CD1c-positive myeloid dendritic cell (primary cell): ENCODE data around the gene ADAMTS1.

Experiments
- DNase-seq: peaks from one replicate; pipeline ENCODE4 v3.0.0-alpha.2; 2016; ENCODE audit errors: extremely low spot score

Gene ADAMTS1

DNA sequence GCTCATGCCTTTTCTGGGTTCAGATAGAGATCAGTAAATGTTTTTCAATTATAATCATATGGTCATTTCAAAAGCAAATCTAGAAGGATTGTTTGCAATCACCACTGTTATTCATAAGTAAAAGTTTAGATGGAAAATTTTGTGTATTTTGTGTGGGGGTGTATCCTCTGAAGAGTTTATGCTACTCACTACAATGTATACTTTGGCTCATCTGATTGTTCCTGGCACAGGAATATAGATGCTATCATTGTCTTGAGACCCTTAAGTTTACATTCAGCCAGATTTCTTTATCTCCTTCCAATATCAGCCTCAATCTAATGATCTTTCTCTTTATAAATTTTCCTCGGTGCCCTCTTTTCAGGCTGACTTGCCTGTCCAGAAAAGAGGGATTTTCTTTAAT lies 33.0 kb downstream of the ADAMTS1 start:
- no peak for DNase-seq

DNA sequence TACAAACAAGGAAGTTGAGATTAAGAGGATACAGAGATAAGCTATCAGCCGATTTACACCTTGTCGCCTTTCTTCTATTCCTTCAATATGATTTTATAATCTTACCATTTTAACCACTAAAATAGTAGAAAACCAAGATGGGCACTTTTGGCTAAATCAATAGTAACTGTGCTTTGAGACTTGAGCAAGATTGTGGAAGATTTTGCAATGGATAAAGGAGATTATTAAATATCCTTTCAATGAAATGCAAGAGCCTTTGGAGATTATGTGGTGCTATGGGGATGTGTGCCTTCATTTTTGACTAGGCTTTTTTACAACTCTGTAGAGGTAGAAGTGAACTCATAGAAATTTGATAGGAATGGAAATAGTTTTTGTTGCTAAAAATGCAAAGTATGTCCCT lies 33.7 kb downstream of the ADAMTS1 start:
- no peak for DNase-seq

DNA sequence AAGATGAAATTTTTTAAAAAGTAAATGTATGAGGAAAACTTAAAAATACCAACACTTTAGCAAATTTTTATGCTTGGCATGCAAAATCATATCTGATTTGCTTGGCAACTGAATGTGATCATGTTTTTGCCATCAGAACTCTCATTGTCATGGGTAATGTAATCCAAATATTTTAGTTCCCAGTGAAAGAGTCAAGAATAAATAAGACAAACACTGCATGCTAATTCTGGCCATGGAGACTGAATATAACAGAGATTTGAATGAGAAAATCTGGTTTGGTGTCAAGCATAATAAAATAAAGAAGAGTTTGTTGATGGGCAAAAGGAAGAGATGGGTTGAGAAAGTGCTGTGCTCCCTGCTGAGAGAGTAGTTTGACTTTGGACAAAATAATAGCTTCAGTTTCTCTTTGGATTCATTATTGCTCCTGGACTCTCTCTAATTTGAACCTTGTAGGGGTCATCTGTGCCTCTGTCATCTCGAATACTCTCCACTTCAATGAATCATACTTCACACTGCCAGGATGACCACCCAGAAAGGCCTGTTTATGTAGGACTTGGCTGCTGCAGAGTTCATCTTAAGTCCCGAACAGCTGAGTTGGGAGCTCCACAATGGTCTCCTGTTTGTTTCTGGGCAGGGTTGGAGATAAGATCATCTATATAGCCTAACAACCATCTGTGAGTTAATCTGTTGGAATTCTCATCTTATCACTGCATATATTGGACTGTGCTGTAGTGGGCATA lies 34.4 kb downstream of the ADAMTS1 start:
- DNase-seq: no peak

DNA sequence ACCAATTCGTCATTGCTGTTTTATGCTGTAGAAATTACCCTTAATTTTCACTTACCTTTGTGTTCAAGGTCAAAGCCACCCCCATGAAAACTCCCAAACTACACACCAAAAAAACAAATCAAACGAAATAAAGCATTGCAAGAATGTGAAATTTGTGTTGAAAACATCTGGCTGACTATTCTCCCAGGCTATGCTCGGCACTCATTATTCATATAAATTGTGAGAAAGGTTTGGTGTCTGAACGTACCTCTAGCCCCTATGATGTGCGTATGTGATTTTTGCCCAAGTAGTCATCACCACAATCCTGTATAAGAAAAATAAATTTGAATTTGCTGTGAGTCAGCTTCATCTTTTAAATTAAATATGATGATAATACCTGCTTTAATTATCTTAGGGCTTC lies 34.9 kb downstream of the ADAMTS1 start:
- no peak for DNase-seq

DNA sequence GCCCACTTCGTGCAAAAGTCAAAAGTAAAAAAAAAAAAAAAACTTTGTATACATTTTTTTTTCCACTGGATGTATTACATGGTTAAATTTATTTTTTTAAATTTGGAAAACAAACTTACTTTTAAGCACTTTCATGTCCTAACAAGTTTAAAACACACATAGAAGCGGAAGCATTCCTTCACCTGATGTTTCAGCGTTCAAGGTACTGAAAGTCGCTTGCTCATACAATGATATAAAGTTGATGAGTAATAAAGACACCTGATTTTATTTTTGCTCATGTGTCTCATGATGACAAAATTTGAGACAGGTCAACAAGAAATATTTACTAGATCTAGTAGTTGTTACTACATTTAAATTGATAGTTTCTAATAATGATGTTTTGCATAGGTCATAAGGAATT lies 35.5 kb downstream of the ADAMTS1 start:
- no peak for DNase-seq

DNA sequence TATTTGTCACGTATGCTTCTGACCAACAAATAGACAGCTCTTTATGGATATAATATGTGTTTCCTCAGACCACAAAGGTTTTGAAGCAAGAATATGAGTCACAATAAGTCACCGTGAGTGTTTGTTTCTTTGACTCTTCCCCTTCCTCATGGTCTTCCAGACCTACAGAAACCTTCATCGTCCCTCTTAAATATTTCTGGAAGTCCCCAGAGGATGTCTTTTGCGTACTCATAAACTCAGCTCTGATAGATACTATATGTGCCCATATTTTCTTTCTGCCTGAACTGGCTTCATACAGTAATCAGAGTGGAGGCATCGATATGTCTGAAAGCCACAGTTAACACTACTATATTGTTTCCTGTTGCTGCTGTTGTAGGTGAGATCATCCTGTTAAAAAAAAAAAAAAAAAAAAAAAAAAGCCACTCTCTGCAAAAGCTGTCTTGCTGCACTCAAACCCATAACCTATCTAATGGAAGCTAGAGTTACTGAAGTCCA lies 38.4 kb downstream of the ADAMTS1 start:
- DNase-seq: no peak

DNA sequence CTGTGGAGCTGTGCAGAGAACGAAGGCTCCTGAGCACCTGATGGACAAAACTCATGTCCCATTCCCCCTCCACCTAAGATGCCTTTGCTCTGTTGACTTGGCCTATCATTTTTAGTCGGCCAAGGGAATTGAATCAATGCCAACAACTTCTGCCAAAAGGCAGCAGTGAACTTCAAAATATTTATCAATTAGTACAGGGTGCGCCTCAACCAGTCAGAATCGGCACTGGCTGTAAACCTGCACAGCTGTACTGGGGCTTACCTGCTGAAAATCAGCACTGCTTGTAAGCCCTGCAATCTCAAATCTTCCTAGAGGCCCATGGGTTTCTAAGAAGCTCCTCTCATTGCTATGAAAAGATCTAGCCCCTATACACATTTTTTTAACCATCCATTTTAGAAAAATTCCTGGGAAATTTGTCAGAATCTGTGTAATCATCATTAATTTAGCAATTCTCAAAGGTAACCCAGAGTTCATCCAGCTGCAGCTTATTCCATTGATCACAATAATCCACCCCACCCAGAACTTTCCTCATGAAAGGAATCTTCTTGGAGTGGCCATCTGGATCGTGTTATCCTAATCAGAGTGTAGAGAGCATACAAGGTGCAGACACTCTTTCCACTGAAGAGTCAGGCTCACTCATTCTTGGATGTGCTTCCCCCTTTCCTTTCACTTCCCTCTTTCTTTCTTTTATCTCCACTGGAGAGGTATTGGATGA lies 40.2 kb downstream of the ADAMTS1 start:
- DNase-seq: no peak

DNA sequence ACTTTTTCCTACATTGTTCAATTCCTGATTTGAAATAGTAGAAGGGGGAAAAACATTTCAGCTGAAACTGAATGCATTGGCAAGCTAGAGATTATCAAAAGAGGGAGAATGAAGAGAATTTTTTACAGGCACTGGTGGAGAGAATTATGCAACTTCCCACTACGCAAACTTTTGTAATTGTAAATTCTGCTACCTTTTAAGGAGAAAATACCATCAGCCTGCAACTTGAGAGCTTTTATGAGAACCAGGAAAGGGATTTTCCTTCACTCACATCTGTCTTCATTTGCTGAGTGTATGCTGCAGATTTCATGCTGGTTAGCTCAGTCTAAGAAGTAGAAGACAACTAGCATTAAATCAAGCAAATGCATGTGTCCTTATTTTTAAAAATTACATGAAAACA lies 43.7 kb downstream of the ADAMTS1 start:
- DNase-seq: no peak

DNA sequence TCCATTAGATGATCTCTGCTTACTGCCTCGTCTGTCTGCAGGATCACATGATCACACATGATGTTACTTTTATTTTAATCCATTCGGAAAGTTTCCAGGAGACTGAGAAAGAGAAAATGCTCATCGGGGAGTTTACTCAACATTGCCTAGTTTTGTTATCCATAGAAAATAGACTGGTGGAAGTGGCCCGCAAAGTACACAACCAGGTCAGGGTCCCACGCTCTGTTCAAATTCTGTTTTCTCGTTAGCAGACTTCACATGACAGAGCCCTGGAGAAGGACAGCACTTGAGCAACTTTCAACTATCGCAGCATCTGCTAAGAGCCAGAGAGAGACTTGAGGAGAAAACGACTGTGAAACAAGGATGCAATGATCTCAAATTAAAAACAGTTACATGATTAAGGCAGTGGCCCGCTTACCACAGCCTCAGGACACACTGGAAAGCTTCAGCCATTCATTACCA lies 44.2 kb downstream of the ADAMTS1 start:
- no peak for DNase-seq

DNA sequence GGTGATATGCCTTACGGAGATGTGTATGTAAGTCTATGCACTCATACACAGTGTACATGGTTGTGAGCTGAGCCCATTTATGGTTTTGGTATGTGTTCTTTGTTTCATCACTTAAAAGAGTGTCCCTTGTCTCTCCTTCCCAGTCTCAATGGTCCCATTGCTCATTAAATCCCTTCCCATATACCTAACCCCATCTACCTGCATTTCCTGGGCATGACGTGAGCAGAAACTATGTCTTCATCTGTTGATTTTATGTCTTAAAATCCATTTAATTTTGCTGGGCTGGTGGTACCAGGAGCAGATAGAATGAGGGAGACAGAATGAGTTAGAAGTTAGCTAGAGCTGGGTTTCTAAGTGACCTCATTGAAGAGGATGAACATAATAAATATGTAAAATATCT lies 44.8 kb downstream of the ADAMTS1 start:
- DNase-seq: no peak

DNA sequence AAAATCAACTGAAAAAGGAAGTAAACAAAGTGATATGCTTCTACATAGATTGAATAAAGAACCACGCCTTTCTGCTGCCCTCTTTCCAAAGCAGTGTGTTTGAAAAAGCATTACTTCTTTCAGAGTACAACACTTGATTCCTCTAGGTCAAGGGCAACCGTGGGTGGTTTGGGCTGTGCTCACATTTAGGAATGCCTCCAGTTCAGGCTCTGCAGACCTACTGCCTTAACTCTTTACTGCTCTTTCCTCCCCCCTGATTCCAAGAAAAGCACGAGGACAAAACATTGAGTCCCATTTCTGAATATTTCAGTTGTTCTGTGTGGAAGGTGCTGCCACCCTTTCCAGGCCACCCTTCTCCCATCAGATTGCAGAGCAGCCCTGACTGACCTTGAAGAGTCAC lies 45.2 kb downstream of the ADAMTS1 start:
- no peak for DNase-seq

DNA sequence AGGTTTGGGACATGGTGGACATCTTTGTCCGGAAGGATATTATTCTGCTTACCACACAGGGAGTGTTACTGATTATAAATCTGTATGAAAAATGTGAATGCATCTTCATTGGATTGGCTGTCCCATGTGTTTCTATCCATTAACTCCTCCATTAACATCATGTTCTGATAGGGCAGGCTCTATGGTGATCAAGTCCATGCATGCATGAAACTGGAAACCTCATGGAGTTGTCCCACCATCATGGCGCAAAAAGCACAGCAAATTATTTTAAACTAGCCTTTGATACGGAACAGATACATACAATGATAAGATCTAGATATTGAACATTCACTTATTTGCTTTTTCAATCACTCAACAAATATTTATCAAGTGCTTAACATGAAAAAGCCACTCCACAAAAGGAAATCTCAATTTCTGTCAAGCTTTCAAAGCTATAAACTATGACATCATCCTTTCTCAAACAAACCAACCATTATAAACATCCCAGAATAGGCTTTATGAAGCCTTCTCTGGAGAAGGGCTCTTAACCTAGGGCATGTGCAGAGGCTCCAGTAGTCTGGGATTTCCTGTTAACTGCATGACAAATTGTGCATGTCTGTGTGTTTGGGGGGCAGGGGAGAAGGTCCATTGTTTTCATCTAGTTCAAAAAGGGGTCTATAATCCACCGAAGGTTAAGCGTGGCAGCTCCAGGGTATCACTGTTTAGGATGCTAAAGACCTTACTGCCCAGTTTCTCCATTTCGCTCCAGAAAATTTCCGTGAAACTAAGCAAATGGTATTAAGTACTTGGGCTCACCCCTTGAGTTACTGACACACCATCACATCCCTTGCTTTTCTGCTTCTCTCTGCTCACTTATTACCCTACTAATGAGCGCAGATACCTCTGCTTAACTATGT lies 46.1 kb downstream of the ADAMTS1 start:
- DNase-seq: no peak

DNA sequence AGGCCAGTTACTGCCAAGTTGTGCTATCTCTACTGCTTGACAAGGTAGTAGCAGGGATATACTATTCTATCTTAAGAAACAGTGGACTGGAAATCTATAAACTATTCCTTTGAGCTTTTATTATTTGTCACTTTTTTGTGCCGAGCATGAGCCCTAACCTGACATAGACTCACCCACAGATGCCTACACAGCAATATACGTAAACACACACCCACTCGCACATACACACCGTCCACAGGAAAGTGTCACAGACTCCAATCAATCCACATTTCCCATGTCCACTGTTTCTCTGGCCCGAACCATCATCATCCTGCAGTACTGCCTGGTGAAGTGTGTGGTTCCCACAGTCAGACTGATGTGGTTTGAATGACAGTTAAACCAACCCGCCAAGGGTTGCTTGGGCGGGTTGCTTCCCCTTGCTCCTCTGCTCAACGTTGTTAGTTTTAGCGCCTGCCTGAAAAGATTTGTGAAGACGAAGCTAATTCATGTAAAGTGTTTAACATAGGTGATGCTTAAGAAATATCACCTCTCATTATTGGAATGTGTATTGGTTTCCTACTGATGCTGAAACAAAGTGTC lies 47.2 kb downstream of the ADAMTS1 start:
- no peak for DNase-seq

DNA sequence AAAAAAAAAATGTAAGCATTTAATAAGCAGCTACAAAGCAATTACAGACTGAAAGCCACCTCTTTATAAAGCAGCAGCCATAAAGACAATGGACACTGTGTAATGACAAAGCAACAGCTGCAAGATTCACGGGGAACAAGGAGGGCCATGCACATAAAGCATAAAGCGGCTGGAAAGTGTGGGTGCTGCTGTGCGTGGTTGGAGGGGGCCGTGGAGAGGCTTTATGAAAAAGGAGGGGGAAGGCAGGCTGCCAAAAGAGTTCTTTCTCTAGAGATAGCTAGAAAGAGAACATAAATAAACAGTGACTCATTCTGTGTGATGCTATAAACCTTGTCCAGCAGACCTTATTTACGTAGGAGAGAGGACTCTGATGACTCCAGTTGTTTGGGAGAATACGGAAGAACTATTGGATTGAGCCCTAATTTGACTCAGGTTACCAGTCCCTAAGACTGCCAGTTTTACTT lies 49.3 kb downstream of the ADAMTS1 start:
- DNase-seq: no peak

DNA sequence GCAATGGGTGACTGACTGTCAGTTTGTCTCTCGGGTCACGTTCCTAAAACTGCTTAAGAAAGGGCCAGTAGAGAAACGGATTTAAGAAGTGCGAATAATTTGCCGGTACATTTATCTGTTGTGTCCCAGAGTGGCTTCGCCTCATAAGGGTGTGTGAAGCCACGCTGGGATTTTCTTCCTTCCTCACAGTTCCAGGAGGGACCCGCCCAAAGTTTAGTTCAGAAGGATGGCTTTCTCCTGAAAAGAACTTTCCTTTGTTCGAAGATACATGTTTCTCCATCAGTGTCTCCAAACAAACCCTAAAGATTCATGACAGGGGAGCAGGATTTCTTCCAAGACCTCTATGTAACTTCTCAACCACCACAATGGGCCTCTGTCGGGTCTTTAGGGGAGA lies 49.8 kb downstream of the ADAMTS1 start:
- DNase-seq: no peak

DNA sequence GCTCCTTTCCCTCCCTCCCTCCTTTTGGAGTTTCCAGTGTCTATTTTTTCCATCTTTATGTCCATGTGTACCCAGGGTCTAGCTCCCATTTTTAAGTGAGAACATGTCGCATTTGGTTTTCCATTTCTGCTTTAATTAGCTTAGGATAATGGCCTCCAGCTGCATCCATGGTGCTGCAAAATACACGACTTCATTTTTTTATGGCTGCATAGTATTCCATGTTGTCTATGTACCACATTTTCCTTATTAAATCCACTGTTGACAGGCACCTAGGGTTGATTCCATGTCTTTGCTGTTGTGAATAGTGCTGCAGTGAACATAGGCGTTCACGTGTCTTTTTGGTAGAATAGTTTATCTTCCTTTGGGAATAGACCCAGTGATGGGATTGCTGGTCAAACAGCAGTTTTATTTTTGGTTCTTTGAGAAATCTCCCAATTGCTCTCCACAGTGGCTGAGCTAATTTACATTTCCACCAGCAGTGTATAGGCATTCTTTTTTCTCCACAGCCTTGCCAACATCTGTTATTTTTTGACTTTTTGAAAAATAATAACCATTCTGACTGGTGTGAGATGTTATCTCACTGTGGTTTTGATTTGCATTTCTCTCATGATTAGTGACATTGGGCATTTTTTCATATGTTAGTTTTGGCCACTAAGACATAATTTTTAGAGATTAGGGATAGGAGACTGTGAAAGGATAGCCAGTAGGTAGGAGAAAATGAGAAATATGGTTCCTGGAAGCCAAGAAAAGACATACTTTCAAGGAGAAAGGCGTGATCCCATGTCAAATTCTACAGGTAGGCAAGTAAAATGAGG lies 50.4 kb downstream of the ADAMTS1 start:
- DNase-seq: no peak

DNA sequence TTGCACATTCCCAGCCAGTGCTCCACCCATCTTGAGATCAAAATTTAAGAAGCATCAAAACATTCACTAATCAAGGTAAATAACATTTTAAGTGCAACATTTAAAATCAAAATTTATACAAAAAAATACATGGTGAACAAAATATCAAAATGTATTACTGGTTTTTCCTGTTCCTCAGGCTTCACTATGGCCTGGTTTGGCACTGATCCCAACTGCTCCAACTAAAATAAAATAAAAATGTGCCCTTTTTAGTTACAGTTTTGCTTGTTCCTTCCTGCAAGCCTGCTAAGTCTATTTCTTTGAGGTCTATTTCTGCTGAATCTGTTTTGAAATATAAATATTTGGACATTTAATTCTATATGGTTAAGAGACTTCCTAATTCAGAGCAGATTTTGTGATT lies 54.9 kb downstream of the ADAMTS1 start:
- DNase-seq: no peak

DNA sequence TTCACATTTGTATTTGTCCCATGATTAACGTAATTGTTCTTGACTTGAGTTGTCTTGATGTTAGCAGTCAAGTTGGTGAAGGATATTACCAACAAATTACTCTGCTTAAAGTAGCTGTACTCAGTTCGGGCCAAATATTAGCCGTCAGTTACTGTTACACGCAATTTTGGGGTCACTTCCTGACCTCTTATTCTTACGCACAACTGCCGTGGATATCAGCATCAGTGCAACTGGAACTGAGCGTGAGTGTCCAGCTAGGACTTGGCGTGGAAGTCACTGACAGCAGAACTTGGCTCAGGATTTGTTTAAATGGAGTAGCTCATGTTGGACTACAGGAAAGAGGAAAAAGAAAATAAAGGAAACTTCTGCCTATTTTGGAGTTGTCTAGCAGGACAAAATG lies 56.4 kb downstream of the ADAMTS1 start:
- DNase-seq: no peak
